NCI-H146 treated with DMSO at 0.1 percent for 48 hours (cell line): ENCODE results near the gene F13A1.

Experiments
- DNase-seq: peaks from one replicate; lab custom pipeline; 2025; ENCODE audit not compliant: unreplicated experiment; lab: John Stamatoyannopoulos, UW

F13A1 gene

GRCh38 chr6:6195080-6195479 is 125.4 kb downstream of the F13A1 start:
- no peak for DNase-seq

- no peak for DNase-seq
Observed at GRCh38 chr6:6193221-6193745, 127.2 kb downstream of the F13A1 start.

- no peak for DNase-seq
Observed at GRCh38 chr6:6191909-6192308, 128.6 kb downstream of the F13A1 start.

DNA sequence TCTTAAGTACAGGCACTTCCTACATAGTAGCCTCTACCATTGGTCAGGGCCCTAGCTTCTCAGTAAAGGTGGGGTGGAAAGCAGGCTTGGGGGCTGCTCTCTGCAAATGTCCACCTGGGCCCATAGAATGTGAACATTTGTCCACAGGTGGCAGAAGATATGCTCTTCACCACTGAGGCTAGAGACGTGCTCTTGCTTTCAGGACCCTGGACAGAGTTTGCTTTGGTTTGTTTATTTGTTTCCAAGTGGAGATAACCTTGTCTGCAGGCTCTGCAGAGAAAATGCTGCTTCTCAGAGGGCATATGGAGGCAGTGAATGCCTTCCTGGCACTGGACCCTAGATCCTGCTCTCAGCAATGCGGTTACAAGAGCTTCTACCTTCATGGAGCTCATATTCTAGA is 129.0 kb downstream of the F13A1 start:
- no peak for DNase-seq

- DNase-seq: no peak
Observed at GRCh38 chr6:6180684-6181083, 139.8 kb downstream of the F13A1 start.

- no peak for DNase-seq
Observed at GRCh38 chr6:6179858-6180623, 140.4 kb downstream of the F13A1 start.

- DNase-seq: no peak
Observed at GRCh38 chr6:6178795-6179194, 141.7 kb downstream of the F13A1 start.

- DNase-seq: no peak
Observed at GRCh38 chr6:6177754-6178153, 142.7 kb downstream of the F13A1 start.

DNA sequence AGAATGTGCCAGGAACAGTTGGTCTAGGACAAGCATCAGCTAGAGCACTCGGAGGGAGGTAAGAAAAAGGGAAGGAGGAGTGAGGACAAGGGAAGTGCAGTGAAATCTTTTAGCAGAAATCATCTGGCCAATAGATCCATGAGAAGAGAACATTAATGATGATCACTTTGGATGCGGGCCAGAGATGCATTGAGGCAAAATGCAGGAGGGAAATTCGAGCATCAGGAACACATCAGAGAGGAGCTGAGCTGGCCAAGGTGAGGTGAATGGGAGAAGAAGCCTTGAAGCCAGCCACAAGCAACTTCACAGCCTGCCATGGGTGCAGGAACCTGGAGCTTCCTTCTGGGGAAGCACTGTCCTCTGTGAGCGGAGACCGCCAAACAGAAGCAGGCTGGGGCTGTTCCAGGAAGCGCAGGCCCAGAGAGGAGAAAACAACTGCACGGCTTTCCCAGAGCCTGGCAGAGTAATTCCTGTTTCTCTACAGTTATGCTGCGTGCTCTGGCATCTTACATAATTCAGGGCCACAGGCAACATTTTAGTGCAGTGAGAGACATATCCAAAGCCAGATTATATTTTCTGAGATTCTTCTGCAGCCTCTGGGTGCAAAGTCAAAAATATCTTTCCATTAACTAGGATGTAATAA is 143.8 kb downstream of the F13A1 start:
- no peak for DNase-seq

GRCh38 chr6:6176127-6176526 is 144.3 kb downstream of the F13A1 start:
- no peak for DNase-seq

DNA sequence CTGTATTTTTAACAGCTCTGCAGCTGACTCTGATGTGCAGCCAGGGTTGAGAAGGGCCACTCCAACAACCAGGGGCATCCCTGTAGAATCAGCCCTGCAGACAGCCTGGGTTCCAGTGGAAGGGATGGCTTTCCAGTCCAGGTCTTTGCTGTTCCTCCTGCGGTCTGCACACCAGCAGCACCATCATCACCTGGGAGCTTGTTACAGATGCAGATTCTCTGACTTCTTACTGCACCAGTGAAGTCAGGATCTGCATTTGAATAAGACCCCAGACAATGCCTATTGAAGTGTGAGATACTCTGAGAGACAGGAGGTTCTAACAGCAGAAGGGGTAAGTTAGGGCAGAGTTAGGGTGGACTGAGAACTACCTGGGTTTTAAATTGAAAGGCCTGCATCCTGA is 151.3 kb downstream of the F13A1 start:
- no peak for DNase-seq

DNA sequence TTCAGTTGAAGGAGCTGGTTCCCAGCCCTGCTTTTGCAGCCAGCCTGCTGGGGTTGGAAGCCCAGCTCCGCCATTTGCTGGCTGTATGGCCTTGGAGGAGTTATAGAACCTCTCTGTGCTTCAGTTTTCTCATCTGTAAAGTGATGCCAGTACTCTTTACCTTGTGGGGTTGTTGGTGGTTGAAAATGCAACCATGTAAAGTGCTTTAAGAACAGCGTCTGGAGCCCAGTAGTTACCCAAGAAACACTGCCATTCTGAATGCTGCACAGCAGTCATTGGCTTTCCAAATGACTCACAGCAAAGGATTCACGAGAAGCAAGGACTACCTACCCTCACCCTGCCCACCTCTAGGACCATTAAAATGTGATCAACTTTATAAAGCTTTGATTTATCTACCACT is 154.4 kb downstream of the F13A1 start:
- no peak for DNase-seq

DNA sequence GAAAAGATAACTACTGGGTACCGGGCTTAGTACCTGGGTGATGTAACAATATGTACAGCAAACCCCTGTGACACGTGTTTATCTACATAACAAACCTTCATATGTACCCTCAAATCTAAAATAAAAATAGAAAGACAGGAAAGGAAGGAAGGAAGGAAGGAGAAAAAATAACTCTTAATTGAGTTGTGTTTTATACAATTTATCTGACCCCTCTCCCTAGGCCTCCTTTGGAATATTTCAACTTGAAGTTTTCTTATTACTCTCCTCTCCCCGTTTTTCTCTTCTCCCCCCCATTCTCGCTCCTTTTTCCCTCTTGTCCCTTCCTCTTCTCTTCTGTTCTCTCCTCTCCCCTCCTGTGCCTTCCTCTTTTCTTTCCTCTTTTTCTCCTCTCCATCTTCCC is 156.1 kb downstream of the F13A1 start:
- DNase-seq: no peak

DNA sequence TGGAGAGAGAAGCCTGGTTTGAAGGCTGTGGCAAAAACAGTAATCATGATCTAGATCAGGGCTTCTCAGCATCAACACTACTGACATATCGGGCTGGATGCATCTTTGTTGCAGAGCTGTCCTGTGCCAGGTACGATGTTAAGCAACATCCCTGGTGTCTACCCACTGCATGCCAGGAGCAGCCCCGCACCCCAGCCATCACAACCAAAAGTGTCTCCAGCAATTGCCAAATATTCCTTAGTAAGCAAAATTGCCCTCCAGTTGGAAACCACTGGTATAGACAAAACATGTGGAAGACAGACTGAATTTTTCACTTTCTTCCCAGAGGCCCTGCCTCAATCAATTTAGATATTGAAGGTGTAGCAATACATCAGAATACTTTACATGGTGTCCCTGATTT is 166.1 kb downstream of the F13A1 start:
- no peak for DNase-seq

DNA sequence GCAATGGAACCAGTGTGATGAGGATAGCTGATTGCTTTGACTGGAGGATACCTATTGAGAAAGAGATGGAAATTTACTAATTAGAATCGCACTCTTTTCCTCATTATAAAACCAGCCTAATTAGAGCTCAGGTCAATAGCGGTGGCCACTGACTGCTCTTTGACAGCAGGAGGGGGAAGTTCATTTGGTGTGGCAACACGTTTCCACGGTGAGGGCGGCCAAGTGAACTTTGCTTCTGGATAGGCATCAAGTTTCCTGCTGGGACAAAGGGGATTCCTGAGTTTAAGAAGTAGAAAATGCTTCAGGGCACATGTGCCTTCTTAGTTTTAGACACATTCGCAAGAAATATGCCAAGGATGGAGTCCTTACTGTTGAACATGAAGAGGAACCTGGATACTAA is 168.4 kb downstream of the F13A1 start:
- no peak for DNase-seq

DNA sequence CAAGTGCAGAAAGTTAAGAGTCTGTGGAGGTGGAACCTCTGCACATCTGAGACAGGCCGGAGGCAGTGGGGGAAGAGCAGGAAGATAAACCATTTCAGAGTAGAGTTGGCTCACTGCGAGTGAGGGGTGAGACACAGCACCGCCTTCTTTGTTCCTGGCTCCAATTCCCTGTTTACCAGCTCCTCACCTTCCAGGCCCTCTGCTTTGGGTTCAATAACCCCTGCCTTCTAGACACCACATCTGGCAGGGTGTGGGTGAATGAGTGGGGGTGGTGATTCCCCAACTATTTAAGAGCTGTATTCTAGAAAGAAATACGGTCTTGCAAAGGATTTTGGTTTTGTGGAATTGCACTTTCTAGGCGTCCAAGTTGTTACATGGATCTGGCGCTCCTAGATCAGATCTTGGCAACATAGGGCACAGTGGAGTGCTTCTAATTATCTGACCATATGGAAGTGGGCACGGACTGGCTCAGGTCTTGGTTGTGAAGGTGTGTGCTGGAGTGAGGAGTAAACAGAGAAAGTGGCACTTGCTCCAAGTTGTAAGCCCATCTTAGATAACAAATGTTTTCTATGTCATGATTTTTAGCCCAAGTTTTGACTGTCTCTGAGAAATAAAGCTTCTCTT is 172.2 kb downstream of the F13A1 start:
- no peak for DNase-seq

DNA sequence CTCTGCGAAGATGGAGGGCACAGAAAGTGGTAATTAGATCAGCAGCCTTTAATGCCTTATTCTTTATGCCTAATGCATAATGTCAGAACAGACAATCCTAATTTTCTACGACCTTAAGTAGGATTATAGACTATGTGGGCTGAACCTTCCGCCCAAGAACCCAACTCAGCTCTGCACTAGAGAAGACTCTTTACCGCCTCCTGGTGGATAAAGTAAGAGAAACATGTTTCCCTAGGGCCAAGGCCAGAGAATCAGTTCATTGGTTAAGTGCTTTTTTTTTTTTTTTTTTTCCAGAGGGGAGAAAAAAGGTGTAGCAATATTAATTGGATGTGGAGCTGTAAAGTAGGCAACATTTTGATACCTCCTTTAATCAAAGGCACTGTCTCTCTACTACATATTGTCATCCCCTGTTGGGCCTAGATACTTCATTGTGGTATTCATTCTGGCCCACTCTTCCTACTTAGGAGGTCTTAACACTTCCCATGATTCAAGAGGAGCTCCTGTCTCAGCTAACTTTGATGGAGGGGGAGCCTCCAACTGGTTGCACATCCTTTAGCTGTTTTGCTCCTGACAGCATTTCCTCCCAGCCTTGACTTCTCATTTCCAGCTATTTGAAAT is 188.9 kb downstream of the F13A1 start:
- no peak for DNase-seq

DNA sequence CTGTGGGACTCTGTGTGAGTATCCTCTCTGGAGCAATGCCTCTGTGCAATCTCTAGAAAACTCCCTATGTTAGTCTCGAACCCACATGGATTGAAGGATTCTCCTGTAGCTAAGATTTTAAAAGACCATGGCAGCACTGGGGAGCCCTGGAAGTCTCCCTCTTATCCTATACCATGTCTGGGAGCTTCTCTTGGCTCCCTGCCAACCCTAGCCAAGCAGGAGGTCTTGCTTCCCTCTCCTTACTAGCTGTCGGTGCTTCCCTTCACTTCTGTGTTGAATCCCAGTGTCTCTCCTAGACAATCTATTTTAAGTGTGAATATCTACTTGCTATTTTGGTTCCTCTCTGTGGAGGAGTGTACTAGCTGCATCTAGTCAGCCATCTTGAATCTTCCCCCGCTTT is 195.0 kb downstream of the F13A1 start:
- no peak for DNase-seq

DNA sequence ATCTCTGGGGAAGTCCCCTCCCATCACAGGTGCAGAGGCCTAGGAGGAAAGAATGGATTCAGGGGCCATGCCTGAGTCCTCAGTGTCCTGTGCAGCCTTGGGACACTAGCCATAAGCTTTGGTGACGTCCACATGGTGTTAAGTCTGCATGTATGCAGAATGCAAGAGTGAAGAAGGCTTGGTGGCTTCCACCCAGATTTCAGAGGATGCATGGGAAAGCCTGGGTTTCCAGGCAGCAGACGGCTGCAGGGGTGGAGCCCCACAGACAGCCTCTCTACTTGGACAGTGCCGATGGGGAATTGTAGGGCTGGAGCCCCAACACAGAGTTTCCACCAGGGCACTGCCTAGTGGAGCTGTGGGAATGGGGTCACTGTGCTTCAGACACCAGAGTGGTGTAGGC is 196.7 kb downstream of the F13A1 start:
- DNase-seq: no peak

GRCh38 chr6:6121943-6122342 is 198.5 kb downstream of the F13A1 start:
- DNase-seq: no peak

- no peak for DNase-seq
Observed at GRCh38 chr6:6105472-6106036, 214.9 kb downstream of the F13A1 start.
